Fibroblast of upper back skin (primary cell): ENCODE results near the gene RGS12.
A peak's percentile ranks its signal among the peaks of the same experiment; 100 is the strongest.

Experiments used
- DNase-seq: peaks from one replicate; pipeline ENCODE4 v3.0.0-alpha.2; 2013

Gene RGS12

GRCh38 chr4:3284734-3285557, 7.9 kb upstream of the RGS12 start:
- DNase-seq = no peak

- DNase-seq = peak; percentile 40
Measured at GRCh38 chr4:3285558-3286334, 7.1 kb upstream of the RGS12 start.

- no peak for DNase-seq
Measured at GRCh38 chr4:3286335-3287175, 6.3 kb upstream of the RGS12 start.

GRCh38 chr4:3287271-3287971, 5.4 kb upstream of the RGS12 start:
- no peak for DNase-seq

GRCh38 chr4:3287972-3288570, 4.8 kb upstream of the RGS12 start:
- no peak for DNase-seq

GRCh38 chr4:3288571-3289094, 4.2 kb upstream of the RGS12 start:
- DNase-seq = no peak

- no peak for DNase-seq
Measured at GRCh38 chr4:3290476-3290875, 2.3 kb upstream of the RGS12 start.

- DNase-seq = no peak
Measured at GRCh38 chr4:3290889-3291321, 1.9 kb upstream of the RGS12 start.

GRCh38 chr4:3291411-3291968, 1.3 kb upstream of the RGS12 start:
- DNase-seq = no peak

GRCh38 chr4:3291969-3292570, 751 bp upstream of the RGS12 start:
- peak; percentile 18 for DNase-seq

- DNase-seq = no peak
Measured at GRCh38 chr4:3293401-3294391, 875 bp downstream of the RGS12 start.

- DNase-seq = no peak
Measured at GRCh38 chr4:3294401-3295241, 1.8 kb downstream of the RGS12 start.

GRCh38 chr4:3295837-3296624, 3.2 kb downstream of the RGS12 start:
- DNase-seq = no peak

GRCh38 chr4:3296651-3297050, 3.8 kb downstream of the RGS12 start:
- DNase-seq = no peak

- no peak for DNase-seq
Measured at GRCh38 chr4:3297066-3297859, 4.4 kb downstream of the RGS12 start.

GRCh38 chr4:3299122-3299975, 6.5 kb downstream of the RGS12 start:
- DNase-seq = no peak
